Activated CD8-positive, alpha-beta T cell treated with anti-CD3 and anti-CD28 coated beads for 36 hours (primary cell): Measurements from ENCODE around the gene ITSN1. TPM values are rescaled to one million over a fixed set of nuclear protein-coding genes. Genes with fewer than 3 reads are reported as not detected.

Experiments
- ATAC-seq: fragments of 200-7000 bp; cut with Tn5 transposase; one replicate; pipeline ENCODE4 v1.10.0; 2021; ENCODE audit warnings: mild to moderate bottlenecking, moderate library complexity
- CTCF ChIA-PET: fragments of 350-600 bp; sonication (Branson Sonifier 250); formaldehyde crosslinking; loops from one replicate; lab custom pipeline; 2021; ENCODE audit warnings: antibody characterized with exemption; lab: Charles Lee
- POLR2A ChIA-PET: fragments of 350-600 bp; sonication (Branson Sonifier 250); formaldehyde crosslinking; loops from one replicate; lab custom pipeline; 2021; ENCODE audit warnings: antibody characterized with exemption; lab: Charles Lee
- DNase-seq: peaks from one replicate; pipeline ENCODE4 v3.0.0-alpha.2; 2020
- H3K27ac Mint-ChIP-seq: one replicate; pipeline ENCODE4 v1.8.0; 2021; ENCODE audit warnings: mild to moderate bottlenecking, mixed read lengths
- H3K27me3 Mint-ChIP-seq: one replicate; pipeline ENCODE4 v1.8.0; 2021; ENCODE audit warnings: mixed read lengths
- H3K36me3 Mint-ChIP-seq: one replicate; pipeline ENCODE4 v1.8.0; 2021; ENCODE audit warnings: low read depth, mixed read lengths
- H3K4me1 Mint-ChIP-seq: one replicate; pipeline ENCODE4 v1.8.0; 2021; ENCODE audit warnings: low read depth, mixed read lengths
- H3K4me3 Mint-ChIP-seq: one replicate; pipeline ENCODE4 v1.8.0; 2021; ENCODE audit warnings: mild to moderate bottlenecking, moderate library complexity, mixed read lengths
- H3K9me3 Mint-ChIP-seq: one replicate; pipeline ENCODE4 v1.8.0; 2021; ENCODE audit warnings: mixed read lengths
- CTCF ChIP-seq: fragments of 200-600 bp; IDR thresholded peaks from one replicate; pipeline ENCODE4 v1.8.0; 2022; ENCODE audit warnings: antibody characterized with exemption, mild to moderate bottlenecking
- intact Hi-C: fragments of 100-400 bp; cut with micrococcal nuclease; formaldehyde crosslinking; loops from one replicate; pipeline ENCODE4 v1.10.0; 2022
- total RNA-seq, 2 experiments: library from RNA; stranded (reverse); gene quantifications; one replicate each; pipeline ENCODE4 v1.2.3, GENCODE V29; 2021

Gene ITSN1
- total RNA-seq, 2 experiments from 2014 or later: 4.4 to 4.7 TPM

- intact Hi-C loops: no loop called here
- no peak for TF ChIP-seq CTCF
- no peak for DNase-seq
- ChIA-PET CTCF (no interaction called here), POLR2A (no interaction called here)
- Mint-ChIP-seq H3K36me3 (no peaks in the 10 kb centered on the region), H3K4me1 (no peaks in the 10 kb centered on the region), H3K27ac (no peak overlapping the region), H3K27me3 (no peaks in the 10 kb centered on the region), H3K9me3 (no peaks in the 10 kb centered on the region), H3K4me3 (no peak overlapping the region)
- no peak for ATAC-seq
Measured at GRCh38 chr21:33852485-33852884, 210.2 kb downstream of the ITSN1 start.

- no peak for TF ChIP-seq CTCF
- DNase-seq (no peak), ATAC-seq (no peak)
- Mint-ChIP-seq H3K9me3 (no peaks in the 10 kb centered on the region), H3K4me1 (no peaks in the 10 kb centered on the region), H3K36me3 (no peaks in the 10 kb centered on the region), H3K27me3 (no peaks in the 10 kb centered on the region), H3K4me3 (no peak overlapping the region), H3K27ac (no peak overlapping the region)
- intact Hi-C loops: no loop called here
- CTCF ChIA-PET: no interaction called here
- POLR2A ChIA-PET: no interaction called here
Measured at GRCh38 chr21:33854604-33855003, 212.3 kb downstream of the ITSN1 start.

DNA sequence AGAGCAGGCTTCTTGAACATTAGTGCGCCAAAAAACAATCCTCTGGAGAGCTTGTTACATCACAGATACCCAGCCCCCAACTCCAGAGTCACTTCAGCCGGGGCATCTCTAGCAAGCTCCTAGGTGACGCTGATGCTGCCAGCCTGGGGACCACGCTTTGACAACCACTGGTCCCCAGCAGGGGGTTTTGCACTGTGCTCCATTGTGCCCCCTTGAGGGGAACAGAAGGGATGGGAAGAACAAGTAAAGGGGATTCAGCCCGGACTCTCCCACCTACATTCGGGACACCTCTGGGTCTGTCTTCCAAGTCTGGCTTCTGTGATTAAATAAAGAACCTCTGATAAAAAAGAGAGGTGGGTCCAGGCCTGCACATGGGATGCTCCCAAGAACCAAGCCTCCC, 212.9 kb downstream of the ITSN1 start:
- no peaks in the 10 kb centered on the region for H3K36me3 Mint-ChIP-seq
- ATAC-seq: peak; percentile 47
- POLR2A ChIA-PET: no interaction called here
- DNase-seq: no peak
- H3K9me3 Mint-ChIP-seq: no peaks in the 10 kb centered on the region
- no peak overlapping the region for H3K27ac Mint-ChIP-seq
- no peak for TF ChIP-seq CTCF
- H3K27me3 Mint-ChIP-seq: no peaks in the 10 kb centered on the region
- intact Hi-C loops: no loop called here
- H3K4me1 Mint-ChIP-seq: no peaks in the 10 kb centered on the region
- H3K4me3 Mint-ChIP-seq: no peak overlapping the region
- CTCF ChIA-PET: no interaction called here

DNA sequence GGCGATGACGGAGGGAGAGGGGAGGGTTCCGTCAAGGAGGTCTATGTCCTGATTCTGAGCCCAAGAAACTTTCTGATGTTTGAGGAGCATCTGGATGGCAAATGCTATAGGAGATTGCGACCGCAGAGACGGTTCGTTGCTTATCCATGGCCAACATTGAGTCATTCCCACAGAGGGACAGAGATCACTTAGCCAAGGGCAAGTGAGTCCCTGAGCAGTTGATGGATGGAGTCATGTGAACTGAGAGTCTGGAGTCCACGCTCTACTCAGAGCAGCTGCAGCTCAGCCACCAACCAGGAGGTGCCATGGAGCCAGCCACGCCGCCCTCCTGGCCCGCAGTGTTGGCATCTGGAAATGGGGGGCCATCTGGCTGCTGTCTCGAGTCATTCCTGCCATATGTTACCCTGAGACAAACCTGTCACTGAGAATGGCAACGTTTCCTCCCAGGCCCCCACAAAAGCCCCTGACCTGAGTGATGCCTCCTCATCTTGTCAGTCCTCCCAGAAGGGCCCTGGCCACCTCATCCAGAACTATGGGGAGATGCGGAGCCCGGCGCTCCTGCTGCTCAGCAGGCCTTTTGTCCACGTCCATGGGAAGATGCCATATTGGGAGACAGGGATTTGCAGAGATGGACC, 214.7 kb downstream of the ITSN1 start:
- H3K27me3 Mint-ChIP-seq: no peaks in the 10 kb centered on the region
- no peaks in the 10 kb centered on the region for H3K4me1 Mint-ChIP-seq
- H3K4me3 Mint-ChIP-seq: no peak overlapping the region
- POLR2A ChIA-PET: no interaction called here
- no peak for TF ChIP-seq CTCF
- CTCF ChIA-PET: interaction anchor here (0.7 kb wide), 1 partner anchor 56 kb away, joined by 4 read pairs; no protein-coding TSS in a partner anchor
- DNase-seq (no peak), ATAC-seq (no peak)
- no peaks in the 10 kb centered on the region for H3K9me3 Mint-ChIP-seq
- H3K36me3 Mint-ChIP-seq: no peaks in the 10 kb centered on the region
- no peak overlapping the region for H3K27ac Mint-ChIP-seq
- intact Hi-C loops: no loop called here

- H3K27ac Mint-ChIP-seq: no peak overlapping the region
- no peak for TF ChIP-seq CTCF
- no peak for ATAC-seq
- H3K36me3 Mint-ChIP-seq: no peaks in the 10 kb centered on the region
- DNase-seq: no peak
- POLR2A ChIA-PET: no interaction called here
- no peaks in the 10 kb centered on the region for H3K4me1 Mint-ChIP-seq
- no peaks in the 10 kb centered on the region for H3K27me3 Mint-ChIP-seq
- no peak overlapping the region for H3K4me3 Mint-ChIP-seq
- H3K9me3 Mint-ChIP-seq: no peaks in the 10 kb centered on the region
- CTCF ChIA-PET: interaction anchor here (1.0 kb wide), 1 partner anchor 8 kb away, joined by 3 read pairs; no protein-coding TSS in a partner anchor
- intact Hi-C loops: no loop called here
Measured at GRCh38 chr21:33857846-33858666, 215.8 kb downstream of the ITSN1 start.
